Mesothelial cell of epicardium (in vitro differentiated cells): Measurements from ENCODE around the gene COL1A1. TPM values are rescaled to one million over a fixed set of nuclear protein-coding genes. Genes with fewer than 3 reads are reported as not detected.

Experiments
- DNase-seq, 2 experiments: peaks; one replicate each; pipeline ENCODE4 v3.0.0; 2021; ENCODE audit warnings: low spot score in 2 of 2; ENCODE audit not compliant: unreplicated experiment in 2 of 2
- H3K27ac Mint-ChIP-seq: 2 replicates; pipeline ENCODE4 v1.8.0; 2021; ENCODE audit warnings: mixed read lengths
- H3K27me3 Mint-ChIP-seq: 2 replicates; pipeline ENCODE4 v1.8.0; 2021; ENCODE audit warnings: low read depth, mixed read lengths
- H3K36me3 Mint-ChIP-seq: 2 replicates; pipeline ENCODE4 v1.8.0; 2021; ENCODE audit warnings: mixed read lengths
- H3K4me1 Mint-ChIP-seq: 2 replicates; pipeline ENCODE4 v1.8.0; 2021; ENCODE audit warnings: mixed read lengths
- H3K4me3 Mint-ChIP-seq: 2 replicates; pipeline ENCODE4 v1.8.0; 2021; ENCODE audit warnings: mild to moderate bottlenecking, moderate library complexity, mixed read lengths
- H3K9me3 Mint-ChIP-seq: 2 replicates; pipeline ENCODE4 v1.8.0; 2021; ENCODE audit warnings: mixed read lengths
- CTCF ChIP-seq: fragments of 200-600 bp; sonication (generic); IDR thresholded peaks from one replicate; pipeline ENCODE4 v1.5.0; 2021; ENCODE audit warnings: antibody characterized with exemption; ENCODE audit not compliant: unreplicated experiment
- total RNA-seq: library from RNA; stranded (reverse); gene quantifications from 3 replicates; pipeline ENCODE4 v1.2.1, GENCODE V29; 2021

Gene COL1A1
- total RNA-seq, 1 donor from 2014 or later, result 3,972 TPM

GRCh38 chr17:50146927-50147665 lies 54.3 kb downstream of the COL1A1 start:
- Mint-ChIP-seq H3K27ac (peak overlapping the region; percentile 80), H3K36me3 (peaks cover 18% of the 10 kb centered on the region), H3K4me1 (peaks cover 30% of the 10 kb centered on the region), H3K9me3 (no peaks in the 10 kb centered on the region), H3K4me3 (peak overlapping the region; percentile 74), H3K27me3 (no peaks in the 10 kb centered on the region)
- no peak for DNase-seq
- TF ChIP-seq CTCF, result no peak

DNA sequence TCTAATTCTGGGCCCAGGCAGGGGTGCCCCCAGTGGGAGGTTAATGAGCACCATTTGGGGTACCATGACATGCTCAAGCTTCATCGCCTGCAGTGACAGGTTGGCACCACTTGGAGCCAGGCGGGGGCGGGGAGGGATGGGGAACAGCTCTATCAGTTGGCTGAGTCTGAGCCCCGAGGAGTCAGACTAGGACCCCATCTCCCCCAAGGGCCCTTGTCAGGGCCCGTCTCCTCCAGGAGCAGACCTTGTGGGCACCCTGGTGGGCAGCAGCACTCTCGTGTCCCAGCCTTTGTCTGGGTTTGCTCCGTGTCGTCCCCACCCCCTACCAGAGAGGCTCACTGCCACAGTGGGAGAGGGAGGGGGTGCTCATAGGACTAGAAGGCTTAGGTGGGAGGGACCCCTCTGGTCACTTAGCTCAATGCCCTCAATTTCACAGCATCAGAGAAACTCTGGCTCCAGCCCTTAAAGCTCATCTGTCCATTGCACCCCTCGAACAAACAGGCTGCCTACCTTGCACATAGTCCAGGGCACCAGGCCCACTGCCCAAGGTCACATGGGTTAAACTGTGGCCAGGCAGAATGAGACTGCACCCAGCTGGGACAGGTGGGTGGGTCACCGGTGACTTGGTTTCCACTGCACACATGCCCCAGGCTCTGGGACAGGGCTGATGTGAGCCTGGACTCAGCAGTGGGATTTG lies 55.1 kb downstream of the COL1A1 start:
- Mint-ChIP-seq H3K4me3 (no peak overlapping the region), H3K27me3 (no peaks in the 10 kb centered on the region), H3K9me3 (no peaks in the 10 kb centered on the region), H3K36me3 (peaks cover 25% of the 10 kb centered on the region), H3K27ac (no peak overlapping the region), H3K4me1 (peaks cover 26% of the 10 kb centered on the region)
- no peak for TF ChIP-seq CTCF
- no peak for DNase-seq

DNA sequence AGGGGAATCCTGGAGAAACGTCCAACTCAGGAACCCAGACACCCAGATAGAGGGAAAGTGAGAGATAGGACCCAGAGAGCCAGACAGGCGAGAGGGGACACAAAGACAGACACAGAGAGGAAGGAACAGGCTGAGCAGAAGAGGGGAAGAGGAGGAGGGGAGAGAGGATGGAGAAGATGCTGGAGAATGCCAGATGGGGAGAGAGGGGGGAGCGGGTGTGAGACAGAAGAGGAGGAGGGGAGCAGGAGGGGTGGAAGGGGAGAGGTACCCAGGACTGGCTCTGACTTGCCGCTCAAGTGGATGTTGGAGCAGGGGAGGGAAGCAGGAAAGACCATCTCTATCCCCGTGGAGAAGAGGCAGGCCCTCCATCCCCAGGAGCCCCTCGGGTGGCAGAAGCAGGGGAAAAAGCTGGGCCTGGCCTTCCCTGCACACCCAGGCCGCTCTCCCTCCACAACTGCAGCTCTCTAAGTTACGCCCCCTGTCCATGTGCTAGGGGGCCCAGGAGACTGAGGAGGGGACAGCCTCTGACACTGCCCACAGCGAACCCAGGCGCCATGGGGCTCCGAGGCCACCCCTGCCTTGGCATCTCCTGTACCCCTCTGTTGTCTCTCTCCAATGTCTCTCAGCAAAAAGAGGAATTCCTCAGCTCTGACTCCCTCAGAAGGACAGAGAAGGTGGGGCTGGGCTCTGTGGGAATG lies 55.8 kb downstream of the COL1A1 start:
- Mint-ChIP-seq H3K4me1 (peaks cover 26% of the 10 kb centered on the region), H3K27me3 (no peaks in the 10 kb centered on the region), H3K27ac (no peak overlapping the region), H3K4me3 (no peak overlapping the region), H3K36me3 (peaks cover 30% of the 10 kb centered on the region), H3K9me3 (no peaks in the 10 kb centered on the region)
- DNase-seq, result no peak
- no peak for TF ChIP-seq CTCF

- no peak for DNase-seq
- Mint-ChIP-seq H3K9me3 (no peaks in the 10 kb centered on the region), H3K4me3 (no peak overlapping the region), H3K27ac (no peak overlapping the region), H3K4me1 (peaks cover 26% of the 10 kb centered on the region), H3K36me3 (peaks cover 36% of the 10 kb centered on the region), H3K27me3 (no peaks in the 10 kb centered on the region)
- TF ChIP-seq CTCF, result no peak
These were observed 56.4 kb downstream of the COL1A1 start for GRCh38 chr17:50144845-50145531.

DNA sequence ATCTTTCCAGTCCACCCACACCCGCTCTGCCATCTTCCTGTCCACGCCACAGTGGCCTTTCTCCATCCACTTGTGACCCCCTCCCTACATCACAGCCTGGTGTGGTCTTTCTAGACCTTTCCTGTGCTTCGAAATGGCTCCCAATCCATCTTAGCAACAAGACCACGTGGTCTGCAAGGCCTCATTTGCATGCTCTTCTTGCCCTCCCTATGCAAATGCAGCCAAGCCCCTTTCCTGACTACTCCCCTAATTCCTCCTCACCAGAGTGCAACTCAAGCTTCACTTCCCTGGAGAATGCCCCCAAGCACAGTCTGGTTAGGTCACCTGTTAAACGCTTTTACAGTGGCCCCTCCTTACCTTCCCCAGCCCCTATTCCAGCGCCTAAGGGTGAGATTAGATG lies 57.1 kb downstream of the COL1A1 start:
- H3K36me3 Mint-ChIP-seq, result peaks cover 41% of the 10 kb centered on the region
- peaks cover 26% of the 10 kb centered on the region for H3K4me1 Mint-ChIP-seq
- no peak overlapping the region for H3K4me3 Mint-ChIP-seq
- no peaks in the 10 kb centered on the region for H3K27me3 Mint-ChIP-seq
- no peak for DNase-seq
- H3K9me3 Mint-ChIP-seq, result no peaks in the 10 kb centered on the region
- H3K27ac Mint-ChIP-seq, result no peak overlapping the region
- no peak for TF ChIP-seq CTCF
